Thoracic aorta (tissue), 2 donors: ENCODE data around the gene SIPA1L3. TPM values are rescaled to one million over a fixed set of nuclear protein-coding genes. Genes with fewer than 3 reads are reported as not detected.

Source experiments
- ATAC-seq: fragments of 150-250 bp; one replicate; pipeline ENCODE4 v1.8.0; 2017; ENCODE audit warnings: low read depth; ENCODE audit not compliant: insufficient number of reproducible peaks, low FRiP score
- DNase-seq: peaks from one replicate; pipeline ENCODE4 v3.0.0-alpha.2; 2020; ENCODE audit warnings: low spot score
- H3K27ac ChIP-seq, 2 donors: fragments of 200-600 bp; sonication (generic); 1 replicate in 1 of 2; 2 replicates in 1 of 2; pipeline ENCODE4 v1.5.1; 2016; ENCODE audit warnings: mild to moderate bottlenecking in 2 of 2, moderate library complexity in 2 of 2
- H3K27me3 ChIP-seq: fragments of 200-600 bp; sonication (generic); replicated peaks from 2 replicates; pipeline ENCODE4 v1.6.0; 2016; ENCODE audit warnings: mild to moderate bottlenecking; ENCODE audit not compliant: insufficient read depth
- H3K36me3 ChIP-seq: fragments of 200-600 bp; sonication (generic); one replicate; pipeline ENCODE4 v1.5.1; 2016
- H3K4me1 ChIP-seq, 2 donors: fragments of 200-600 bp; sonication (generic); 1 replicate in 1 of 2; 2 replicates in 1 of 2; pipeline versions ENCODE4 v1.5.1 to v1.6.0; 2016; ENCODE audit warnings: low read depth in 2 of 2, mild to moderate bottlenecking in 1 of 2; ENCODE audit not compliant: control insufficient read depth in 1 of 2
- H3K4me3 ChIP-seq: fragments of 200-600 bp; sonication (generic); 2 replicates; pipeline ENCODE4 v1.5.1; 2016; ENCODE audit warnings: mild to moderate bottlenecking
- H3K9me3 ChIP-seq: fragments of 200-600 bp; sonication (generic); 2 replicates; pipeline ENCODE4 v1.5.1; 2016
- CTCF ChIP-seq: fragments of 200-600 bp; sonication (generic); IDR thresholded peaks from one replicate; pipeline ENCODE4 v1.5.1; 2019; ENCODE audit warnings: antibody characterized with exemption
- total RNA-seq, 2 donors: library from RNA; depleted of rRNA; stranded (reverse); fragments of >200 nt; gene quantifications; one replicate each; pipeline versions ENCODE4 v1.1.0 to v1.2.3, GENCODE V29; 2016

SIPA1L3 gene
- total RNA-seq, 2 donors from 2014 or later, result 14.5 to 39.4 TPM

DNA sequence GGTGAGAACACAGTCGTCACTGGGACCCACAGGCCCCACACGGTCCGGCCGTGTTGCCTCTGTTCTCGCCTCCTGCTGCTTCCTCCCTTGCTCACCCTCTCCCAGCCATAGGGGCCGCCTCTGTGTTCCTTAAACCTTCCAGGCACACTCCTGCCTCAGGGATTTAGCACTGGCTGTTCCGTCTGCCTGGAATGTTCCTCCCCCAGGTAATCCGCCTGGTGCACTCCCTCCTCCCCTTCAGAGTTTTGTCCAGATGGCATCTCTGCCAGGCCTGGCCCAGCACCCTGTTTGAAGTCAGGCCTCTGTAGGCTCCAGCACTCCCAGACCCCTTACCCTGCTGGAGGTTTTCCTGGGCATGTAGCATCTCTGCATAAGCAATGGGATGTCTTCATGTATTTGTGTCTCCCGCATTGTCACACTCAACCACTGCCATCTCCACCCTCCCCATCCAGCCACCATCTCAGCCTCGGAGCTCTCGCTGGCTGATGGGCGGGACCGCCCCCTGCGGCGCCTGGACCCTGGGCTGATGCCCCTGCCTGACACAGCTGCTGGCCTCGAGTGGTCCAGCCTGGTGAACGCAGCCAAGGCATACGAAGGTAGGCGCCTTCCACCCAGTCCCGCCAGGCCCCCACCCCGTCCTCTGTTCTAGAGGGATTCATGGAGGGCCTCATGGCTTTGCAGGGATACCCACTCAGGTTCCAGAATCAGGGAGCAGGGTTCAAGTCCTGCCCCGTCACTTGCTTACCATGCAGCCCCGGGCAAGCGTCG lies 291.1 kb downstream of the SIPA1L3 start:
- Histone ChIP-seq H3K4me1 (no peaks in the 10 kb centered on the region), H3K36me3 (peaks cover 14% of the 10 kb centered on the region), H3K4me3 (no peak overlapping the region), H3K9me3 (no peaks in the 10 kb centered on the region), H3K27me3 (no peaks in the 10 kb centered on the region), H3K27ac (no peak overlapping the region)
- ATAC-seq (no peak), DNase-seq (no peak)
- TF ChIP-seq CTCF, result no peak

GRCh38 chr19:38199340-38199739 lies 292.3 kb downstream of the SIPA1L3 start:
- H3K27ac ChIP-seq, result no peak overlapping the region
- no peaks in the 10 kb centered on the region for H3K4me1 ChIP-seq
- no peaks in the 10 kb centered on the region for H3K9me3 ChIP-seq
- no peak for TF ChIP-seq CTCF
- no peak for ATAC-seq
- peaks cover 14% of the 10 kb centered on the region for H3K36me3 ChIP-seq
- no peaks in the 10 kb centered on the region for H3K27me3 ChIP-seq
- no peak for DNase-seq
- H3K4me3 ChIP-seq, result no peak overlapping the region

DNA sequence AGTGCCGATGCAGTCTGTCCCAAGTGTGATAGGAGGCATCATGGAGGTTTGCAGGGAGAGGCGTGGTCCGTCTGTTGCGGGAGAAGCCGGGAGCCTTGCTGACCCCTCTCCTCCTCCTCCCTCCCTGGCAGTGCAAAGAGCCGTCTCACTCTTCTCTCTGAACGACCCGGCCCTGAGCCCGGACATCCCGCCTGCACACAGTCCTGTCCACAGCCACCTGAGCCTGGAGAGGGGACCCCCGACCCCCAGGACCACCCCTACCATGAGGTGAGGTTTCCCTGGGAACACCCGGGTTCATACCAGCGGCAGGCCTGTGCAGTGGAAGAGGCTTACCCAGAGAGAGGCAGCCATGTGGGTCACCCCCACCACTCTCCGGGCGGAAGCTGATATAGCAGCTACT lies 294.7 kb downstream of the SIPA1L3 start:
- ATAC-seq (no peak), DNase-seq (no peak)
- no peak for TF ChIP-seq CTCF
- Histone ChIP-seq H3K9me3 (no peaks in the 10 kb centered on the region), H3K27me3 (no peaks in the 10 kb centered on the region), H3K36me3 (peaks cover 14% of the 10 kb centered on the region), H3K4me3 (no peak overlapping the region), H3K4me1 (no peaks in the 10 kb centered on the region), H3K27ac (no peak overlapping the region)

DNA sequence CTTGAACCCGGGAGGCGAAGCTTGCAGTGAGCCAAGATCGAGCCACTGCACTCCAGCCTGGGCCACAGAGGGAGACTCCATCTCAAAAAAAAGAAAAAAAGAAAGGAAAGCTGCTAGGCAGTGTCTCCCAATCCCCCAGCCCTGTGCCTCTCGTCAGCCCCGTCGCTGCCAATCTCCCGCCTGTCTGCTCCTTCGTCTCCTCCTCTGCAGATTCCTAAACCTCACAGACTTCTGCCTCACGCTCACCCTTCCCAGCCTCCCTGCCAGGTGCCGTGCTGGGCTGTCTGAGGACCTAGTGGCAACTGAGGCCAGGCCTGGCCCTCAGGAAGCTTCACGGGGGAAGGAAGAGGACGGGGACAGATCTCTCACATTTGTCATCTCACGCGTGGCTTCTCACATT lies 295.5 kb downstream of the SIPA1L3 start:
- Histone ChIP-seq H3K36me3 (peaks cover 14% of the 10 kb centered on the region), H3K27me3 (no peaks in the 10 kb centered on the region), H3K4me1 (peaks cover 0 to 4% of the 10 kb centered on the region in 2 donors), H3K9me3 (no peaks in the 10 kb centered on the region), H3K27ac (no peak overlapping the region), H3K4me3 (no peak overlapping the region)
- no peak for TF ChIP-seq CTCF
- no peak for DNase-seq
- ATAC-seq, result no peak

- TF ChIP-seq CTCF, result no peak
- no peak for ATAC-seq
- DNase-seq, result no peak
- peaks cover 0 to 4% of the 10 kb centered on the region in 2 donors for H3K4me1 ChIP-seq
- no peak overlapping the region for H3K4me3 ChIP-seq
- no peaks in the 10 kb centered on the region for H3K27me3 ChIP-seq
- H3K36me3 ChIP-seq, result peaks cover 14% of the 10 kb centered on the region
- no peak overlapping the region for H3K27ac ChIP-seq
- no peaks in the 10 kb centered on the region for H3K9me3 ChIP-seq
These were observed 296.2 kb downstream of the SIPA1L3 start for GRCh38 chr19:38203197-38203596.
